ENCODE measurements around the gene TOX2.

Gene TOX2

DNA sequence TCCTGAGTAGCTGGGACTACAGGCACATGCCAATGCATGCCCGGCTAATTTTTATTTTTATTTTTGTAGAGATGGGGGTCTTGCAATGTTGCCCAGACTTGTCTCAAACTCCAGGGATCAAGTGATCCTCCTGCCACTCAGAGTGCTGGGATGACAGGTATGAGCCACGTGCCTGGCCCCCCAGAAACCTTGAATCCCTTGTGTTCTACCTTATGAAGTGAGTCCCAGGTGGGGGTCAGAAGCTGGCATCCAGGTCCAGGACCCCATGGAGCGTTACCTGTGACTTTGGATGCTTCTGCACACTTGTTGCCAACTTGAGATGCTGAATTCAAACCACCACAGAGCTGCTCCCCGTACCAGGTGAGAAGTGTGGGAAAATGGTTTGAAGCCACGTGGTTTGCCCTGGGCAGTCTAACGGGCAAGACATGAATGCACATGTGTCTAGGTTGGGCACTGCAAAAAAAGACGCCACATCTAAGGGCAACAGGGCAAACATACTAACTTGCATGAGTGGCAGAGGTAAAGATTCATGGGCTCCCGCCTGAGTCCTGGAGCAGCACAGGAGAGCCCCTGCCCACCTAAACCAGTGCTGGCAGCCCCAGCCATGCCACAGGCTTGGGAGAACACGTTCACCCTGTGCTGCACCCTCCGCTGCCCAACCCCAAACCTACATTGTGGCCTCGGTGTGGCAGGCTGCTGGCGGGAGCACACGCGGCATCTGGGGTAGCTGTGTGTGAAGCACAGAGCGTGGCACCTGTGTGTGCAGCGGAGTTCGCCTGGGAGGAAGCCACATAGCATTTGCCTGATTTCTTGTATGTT is 171.2 kb downstream of the TOX2 start:
- no peak for DNase-seq

DNA sequence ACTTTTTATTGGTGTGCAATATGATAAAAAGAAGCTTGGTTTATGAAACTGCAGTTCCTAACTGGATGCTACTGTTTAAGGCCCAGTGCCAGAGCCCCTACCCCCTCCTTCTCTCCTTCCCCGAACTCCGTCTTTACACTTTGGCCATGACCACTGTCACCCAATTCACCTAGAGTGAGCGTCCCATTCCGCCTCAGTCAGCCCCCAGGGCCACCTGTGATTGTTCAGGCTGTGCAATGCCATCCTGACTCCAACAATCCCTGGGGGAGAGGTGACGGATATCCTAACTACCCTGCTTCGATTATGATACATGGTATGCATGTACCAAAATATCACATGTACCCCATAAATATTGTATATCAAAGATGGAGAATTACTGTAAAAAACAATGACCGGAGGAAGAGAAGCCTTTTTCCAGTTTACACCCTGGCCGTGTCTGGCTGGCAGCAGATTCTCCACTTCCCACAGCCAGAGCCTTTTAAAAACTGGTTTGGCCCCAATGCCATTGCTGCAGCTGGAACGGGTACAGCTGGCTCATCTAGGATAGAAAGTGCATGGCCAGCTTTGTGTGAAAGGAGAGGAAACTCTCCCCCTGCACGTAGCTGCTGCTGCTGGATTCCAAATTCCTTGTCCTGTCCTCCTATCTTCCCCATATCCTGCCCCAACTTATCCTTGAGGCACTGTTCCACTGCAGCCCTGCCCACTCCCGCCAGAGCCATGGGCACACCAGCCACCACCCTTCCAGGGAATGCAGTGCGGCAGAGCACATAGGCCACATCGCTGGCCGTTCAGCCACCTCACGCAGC is 172.6 kb downstream of the TOX2 start:
- DNase-seq, result no peak

DNA sequence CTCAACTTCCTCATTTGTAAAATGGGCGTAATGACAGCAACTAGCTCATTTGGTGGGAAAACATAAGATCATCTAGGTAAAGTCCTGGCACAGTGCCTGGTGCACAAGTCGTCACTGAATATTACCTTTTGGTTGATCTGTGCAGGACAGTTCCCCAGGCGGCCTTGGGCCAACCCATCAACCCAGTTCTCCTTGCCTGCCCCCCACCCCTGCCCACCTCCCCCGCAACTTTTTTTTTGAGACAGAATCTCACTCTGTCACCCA is 173.1 kb downstream of the TOX2 start:
- DNase-seq, result no peak

DNA sequence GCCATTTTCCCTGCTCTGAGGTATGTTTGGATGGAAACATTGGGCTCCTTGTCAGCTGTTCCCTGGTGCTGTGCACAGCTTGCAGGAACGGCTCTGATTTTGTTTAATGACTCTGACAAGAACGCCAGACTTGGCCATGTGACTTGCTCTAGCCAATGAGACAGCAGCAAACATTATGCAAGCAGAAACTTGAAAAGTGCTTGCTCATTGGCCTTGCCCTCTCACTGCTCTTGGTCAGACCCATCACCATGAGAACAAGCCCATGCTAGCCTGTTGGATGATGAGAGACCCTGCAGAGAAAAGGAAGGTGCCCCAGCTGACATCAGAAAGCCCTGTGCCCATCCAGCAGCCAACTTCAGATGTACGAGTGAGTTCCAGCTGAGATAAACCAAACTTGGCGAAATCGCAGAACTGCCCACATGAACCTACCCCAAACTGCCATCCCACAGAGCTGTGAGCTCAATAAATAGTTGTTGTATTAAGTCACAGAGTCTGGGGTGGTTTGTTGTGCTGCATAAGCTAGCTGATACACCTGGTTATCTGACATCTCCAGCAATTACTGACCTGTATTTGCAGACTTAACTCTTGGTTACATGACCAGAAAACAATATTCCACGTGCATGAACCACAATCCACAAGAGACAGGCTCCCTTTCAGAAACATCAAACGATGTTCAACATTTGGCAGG is 175.5 kb downstream of the TOX2 start:
- peak; percentile 62 for DNase-seq

DNA sequence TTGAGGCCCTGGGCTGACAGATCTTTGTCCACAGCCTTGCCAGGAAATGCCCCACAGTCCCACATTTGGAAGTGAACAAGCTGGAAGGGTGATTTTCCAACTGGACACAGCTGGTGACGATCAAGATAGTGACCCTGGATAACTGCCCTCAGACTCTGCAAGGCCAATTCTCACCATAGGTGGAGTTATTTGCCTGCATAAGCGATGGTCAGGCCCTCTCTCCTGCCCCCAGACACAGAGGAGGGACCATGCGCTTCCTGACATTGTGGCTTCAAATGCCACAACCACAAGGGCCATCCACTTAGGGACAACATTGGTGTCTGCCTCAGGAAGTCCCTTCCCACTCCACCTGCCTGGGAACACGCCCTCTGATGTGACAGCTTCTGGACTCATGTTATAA is 176.4 kb downstream of the TOX2 start:
- peak; percentile 53 for DNase-seq

- peak; percentile 55 for DNase-seq
Observed at GRCh38 chr20:44092551-44093248, 178.0 kb downstream of the TOX2 start.

DNA sequence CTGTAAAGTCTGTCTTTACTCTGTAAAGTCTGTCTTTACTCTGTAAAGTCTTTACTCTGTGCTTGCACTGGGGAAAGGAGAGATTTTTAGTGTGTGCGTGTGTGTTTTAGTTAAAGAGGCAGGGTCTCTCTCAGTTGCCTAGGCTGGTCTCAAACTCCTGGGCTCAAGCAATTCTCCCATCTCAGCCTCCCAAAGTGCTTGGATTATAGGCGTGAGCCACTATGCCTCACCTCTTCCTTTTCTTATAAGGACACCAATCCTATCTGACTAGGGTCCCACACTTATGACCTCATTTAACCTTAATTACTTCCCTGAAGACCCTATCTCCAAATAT is 178.6 kb downstream of the TOX2 start:
- DNase-seq, result no peak

DNA sequence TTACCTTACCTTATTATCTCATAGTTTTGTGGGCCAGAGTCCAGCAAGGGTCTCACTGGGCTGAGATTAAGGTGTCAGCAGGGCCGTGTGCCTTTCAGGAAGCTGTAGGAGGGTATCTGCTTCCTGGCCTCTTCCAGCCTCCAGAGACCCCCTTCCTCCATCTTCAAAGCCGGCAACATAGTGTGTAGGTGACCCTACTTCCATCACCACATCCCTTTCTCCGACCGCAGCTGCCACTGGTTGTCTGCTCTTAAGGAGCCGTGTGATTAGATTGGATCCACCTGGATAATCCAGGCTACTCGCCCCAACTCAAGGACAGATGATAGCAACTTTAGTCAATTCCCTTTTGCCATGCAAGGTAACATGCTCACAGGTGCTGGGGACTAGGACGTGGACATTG is 181.2 kb downstream of the TOX2 start:
- DNase-seq, result peak; percentile 18

DNA sequence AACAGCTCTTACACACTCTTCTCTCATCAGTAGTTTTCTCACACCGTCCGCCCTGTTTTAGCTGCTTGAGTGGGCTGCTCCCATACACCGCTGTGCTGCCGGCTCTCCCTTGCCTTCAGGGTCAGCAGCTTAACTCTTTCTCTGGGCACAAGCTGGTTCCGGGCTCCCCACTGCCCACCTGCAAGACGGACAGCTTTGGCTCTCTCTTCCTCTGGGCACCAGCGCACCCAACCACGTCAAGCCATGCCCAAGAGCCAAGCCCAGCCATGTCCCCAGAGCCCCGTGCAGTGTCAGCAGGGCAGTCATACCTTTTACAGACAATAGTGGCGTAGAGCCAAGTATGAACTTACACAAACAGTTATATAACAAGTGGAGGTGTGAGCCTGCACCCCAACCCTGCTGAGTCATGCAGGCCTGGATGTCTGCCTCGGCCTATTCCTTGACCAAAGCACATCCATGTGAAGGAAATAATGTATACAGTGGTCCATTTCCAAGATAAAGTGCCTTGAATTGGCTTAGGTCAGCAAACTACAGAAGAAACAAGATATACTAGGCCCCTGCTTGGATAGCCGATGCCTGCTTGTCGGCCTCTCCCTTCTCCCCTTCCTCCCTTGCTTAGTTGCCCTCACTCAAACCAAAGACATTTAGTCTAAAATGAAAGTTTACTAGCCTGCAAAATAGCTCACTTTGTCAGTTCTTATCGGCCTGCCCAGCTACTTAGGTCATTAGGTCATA is 183.0 kb downstream of the TOX2 start:
- peak; percentile 36 for DNase-seq

DNA sequence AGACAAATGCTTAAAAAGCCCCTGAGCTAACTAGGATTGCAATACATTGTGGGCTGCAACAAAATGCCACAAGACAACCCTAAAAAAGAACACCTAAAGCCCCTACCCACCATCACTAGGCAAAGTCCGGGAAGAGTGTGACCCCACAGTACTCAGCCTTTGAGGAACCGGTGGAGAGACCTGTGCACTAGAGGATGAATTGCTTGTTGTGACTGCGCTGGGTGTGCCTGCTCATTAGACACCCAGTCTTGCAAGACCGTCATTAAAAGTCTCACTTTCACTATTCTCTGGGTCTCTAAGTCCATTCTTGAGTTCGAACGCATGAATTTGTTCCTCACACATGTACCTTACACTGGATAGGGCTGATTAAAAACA is 183.6 kb downstream of the TOX2 start:
- DNase-seq, result peak; percentile 25

DNA sequence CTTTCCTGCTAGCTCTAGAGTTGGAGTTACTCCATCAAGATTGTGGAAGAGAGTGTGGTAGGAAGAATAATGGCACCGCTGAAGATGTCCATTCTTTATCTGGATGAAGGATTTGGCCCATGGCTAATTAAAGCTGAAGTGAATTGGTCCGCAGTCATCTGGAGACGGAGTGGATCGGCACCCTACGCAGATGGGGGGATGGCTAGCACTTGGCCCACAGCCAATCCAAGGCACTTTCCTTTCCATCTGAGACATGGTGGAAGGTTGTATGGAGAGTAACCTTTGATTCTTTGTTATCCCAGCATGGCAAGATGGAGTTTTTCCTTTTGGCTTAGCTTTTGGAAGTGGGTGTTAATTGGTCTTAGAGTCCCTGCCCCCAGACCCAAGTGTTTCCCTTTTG is 184.0 kb downstream of the TOX2 start:
- DNase-seq, result peak; percentile 14

GRCh38 chr20:44099832-44100231 is 185.2 kb downstream of the TOX2 start:
- peak; percentile 18 for DNase-seq

GRCh38 chr20:44102582-44102981 is 187.9 kb downstream of the TOX2 start:
- DNase-seq, result no peak

DNA sequence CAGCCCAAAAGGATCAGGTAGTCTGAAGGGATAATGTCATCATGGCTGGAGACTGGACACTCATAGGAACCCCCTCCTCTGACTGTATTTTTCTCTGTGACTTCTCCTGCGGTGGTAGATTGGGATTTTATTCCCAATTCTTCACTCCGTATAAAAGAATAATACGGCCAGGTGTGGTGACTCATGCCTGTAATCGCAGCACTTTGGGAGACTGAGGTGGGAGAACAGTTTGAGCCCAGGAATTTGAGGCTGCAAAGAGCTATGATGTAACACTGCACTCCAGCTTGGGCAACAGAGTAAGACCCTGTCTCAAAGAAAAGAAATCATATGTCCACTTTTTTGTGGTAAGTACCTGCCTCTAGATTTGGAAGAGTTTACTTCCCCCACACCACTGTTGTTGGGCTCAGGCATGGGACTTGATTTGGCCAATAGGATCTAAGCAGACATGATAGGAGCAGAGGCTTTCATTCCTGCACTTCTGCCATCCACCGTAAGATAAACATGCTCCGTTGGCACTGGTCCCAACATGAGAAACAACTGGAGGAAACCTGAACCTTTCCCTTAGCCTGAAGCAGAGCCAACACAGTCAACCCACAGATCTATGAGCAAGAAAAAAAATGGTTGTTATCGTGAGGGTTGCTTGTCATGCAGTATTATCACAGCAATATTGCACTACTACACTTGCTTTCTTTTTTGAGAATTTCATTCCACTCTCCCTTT is 190.3 kb downstream of the TOX2 start:
- DNase-seq, result peak; percentile 24

GRCh38 chr20:44106615-44107014 is 192.0 kb downstream of the TOX2 start:
- peak; percentile 23 for DNase-seq

DNA sequence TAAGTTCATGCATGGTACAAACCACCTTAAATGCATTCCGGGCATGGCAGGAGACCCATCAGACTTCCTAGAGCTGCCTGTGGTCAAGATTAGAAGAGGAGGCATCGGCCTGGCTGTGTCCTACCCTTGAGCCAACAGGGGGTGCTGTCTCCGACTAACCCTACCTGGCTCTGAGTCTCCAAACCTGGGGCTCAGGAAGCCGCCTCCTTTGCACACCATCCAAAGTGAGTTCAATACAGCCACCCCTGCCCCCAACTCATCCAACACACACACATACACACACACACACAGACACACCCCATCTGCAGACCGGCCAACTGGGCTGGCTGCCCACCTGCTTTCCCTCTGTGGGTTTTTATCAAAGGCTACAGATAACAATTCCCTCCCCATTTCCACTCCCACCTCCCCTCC is 195.3 kb downstream of the TOX2 start:
- DNase-seq, result peak; percentile 54

- DNase-seq, result peak; percentile 5
Observed at GRCh38 chr20:44110816-44111568, 196.3 kb downstream of the TOX2 start.

DNA sequence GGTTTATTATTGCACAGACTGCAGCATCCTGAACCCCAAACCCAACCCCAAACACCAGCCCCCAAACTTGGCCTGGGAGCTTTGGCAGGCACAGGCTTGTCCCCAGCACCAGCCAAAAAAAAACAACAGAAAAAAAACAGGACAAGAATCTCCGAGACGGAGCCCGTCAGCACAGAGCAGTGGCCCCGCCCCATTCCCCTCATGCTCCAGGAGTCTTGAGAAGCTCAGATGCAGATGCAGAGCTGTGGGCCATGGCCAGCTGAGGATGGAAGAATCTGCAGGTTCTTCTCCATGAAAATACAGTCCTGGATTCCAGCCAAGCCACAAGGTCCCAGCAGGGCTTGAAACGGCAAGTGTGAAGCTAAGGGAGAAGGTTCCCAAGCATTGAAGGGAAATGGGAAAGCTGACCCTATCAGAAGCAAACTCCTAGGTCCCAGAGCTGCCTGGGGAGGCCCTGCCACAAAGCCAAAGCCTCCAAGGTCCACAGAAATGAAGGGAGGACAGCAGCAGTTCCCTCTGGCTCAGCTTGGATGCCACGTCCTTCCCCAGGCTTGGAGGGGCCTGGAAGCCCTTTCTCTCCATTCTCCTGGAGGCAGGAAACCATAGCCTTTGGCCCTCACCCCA is 197.2 kb downstream of the TOX2 start:
- DNase-seq, result peak; percentile 54

DNA sequence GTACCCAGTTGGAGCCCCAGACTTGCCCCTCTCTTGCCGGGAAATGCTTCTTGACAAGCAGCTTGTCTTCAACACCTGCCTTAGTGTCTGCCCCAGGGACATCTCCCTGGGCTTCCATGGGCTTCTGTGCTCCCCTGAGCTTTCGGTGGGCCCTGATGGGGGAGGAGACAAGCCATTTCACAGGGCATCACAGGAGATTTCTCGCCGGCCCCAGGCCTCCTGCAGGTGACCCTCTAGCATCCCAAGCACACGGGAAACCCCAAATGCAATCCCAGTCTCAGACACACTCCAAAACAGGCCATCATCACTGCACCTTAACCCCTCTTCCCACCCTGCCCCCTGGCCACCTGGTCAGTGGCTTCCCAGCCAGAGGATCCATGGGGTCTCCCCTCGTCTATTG is 197.8 kb downstream of the TOX2 start:
- no peak for DNase-seq

DNA sequence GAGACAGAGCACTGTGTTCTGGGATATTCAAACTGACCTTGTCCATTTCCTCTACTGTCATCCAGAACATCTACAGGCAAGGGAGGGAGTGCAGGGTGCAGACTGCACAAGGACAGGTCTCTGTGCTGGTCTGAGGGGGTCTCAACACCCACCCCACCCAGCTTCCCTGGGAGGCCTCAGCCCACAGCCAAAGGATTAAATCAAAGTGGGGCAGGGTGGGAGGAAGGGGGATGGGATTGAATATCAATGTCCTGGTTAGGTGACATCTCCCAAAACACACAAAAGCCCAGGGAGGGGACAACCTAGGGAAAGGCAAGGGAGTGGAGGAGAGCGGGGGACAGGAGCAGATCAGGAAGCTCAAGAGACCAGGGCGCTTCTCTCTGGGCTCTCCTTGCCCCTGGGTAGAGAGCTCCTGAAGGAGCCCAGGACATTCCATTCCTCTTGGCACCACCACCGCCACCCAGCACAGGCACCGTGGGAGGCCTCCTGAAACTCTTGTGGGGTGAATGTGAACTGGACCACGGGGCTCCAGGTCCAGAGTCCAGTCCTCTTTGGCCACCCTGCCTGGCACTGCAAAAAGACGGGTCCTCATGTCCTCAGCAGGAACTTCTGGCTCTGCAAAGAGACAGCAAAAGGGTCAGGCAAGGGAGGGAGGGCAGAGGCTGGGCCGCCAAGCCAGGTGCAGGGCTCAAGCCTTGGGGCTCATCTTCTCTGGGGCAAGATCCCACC is 198.4 kb downstream of the TOX2 start:
- peak; percentile 46 for DNase-seq
